A549 (cell line): Measurements from ENCODE around the gene AKTIP.

Experiments
- BCL3 ChIP-seq: fragments of >200 bp; sonication (Bioruptor Twin); formaldehyde crosslinking; IDR thresholded peaks from 3 replicates; pipeline ENCODE4 v1.6.1; 2016
- EHF ChIP-seq: fragments of 250-450 bp; sonication (Bioruptor Pico); IDR thresholded peaks from 2 replicates; pipeline ENCODE4 v1.5.0; 2020; ENCODE audit warnings: mild to moderate bottlenecking
- ELK1 ChIP-seq: fragments of 150-350 bp; IDR thresholded peaks from 2 replicates; pipeline ENCODE4 v1.6.1; 2014; ENCODE audit warnings: low read depth, mild to moderate bottlenecking, low read length
- EP300 ChIP-seq, 2 experiments: fragments of >200 bp; sonication (Bioruptor Twin); formaldehyde crosslinking; IDR thresholded peaks; 2 replicates in 1 of 2; 3 replicates in 1 of 2; pipeline ENCODE4 v1.6.1; 2016 to 2017
- GATA3 ChIP-seq: IDR thresholded peaks from 2 replicates; pipeline ENCODE4 v1.6.1; 2012; ENCODE audit warnings: borderline replicate concordance
- JUN ChIP-seq, 2 experiments: fragments of >200 bp; sonication (Bioruptor Twin); formaldehyde crosslinking; IDR thresholded peaks; 2 replicates in 1 of 2; 3 replicates in 1 of 2; pipeline ENCODE4 v1.6.1; 2016 to 2017
- POLR2A ChIP-seq: IDR thresholded peaks from 2 replicates; pipeline ENCODE4 v1.6.1; 2012; ENCODE audit warnings: mild to moderate bottlenecking, low read length
- RAD21 ChIP-seq, 2 experiments: fragments of >200 bp in 1 of 2; sonication (Bioruptor Twin) in 1 of 2; formaldehyde crosslinking in 1 of 2; IDR thresholded peaks in 1 of 2; conservative IDR thresholded peaks in 1 of 2; 2 replicates in 1 of 2; 3 replicates in 1 of 2; pipeline ENCODE4 v1.6.1; 2012 to 2018; ENCODE audit warnings: inconsistent platforms in 1 of 2
- RFX5 ChIP-seq: fragments of 450-650 bp; IDR thresholded peaks from 2 replicates; pipeline ENCODE4 v1.7.1; 2014; ENCODE audit warnings: antibody characterized with exemption, mild to moderate bottlenecking, moderate library complexity
- SMC3 ChIP-seq: fragments of >200 bp; sonication (Bioruptor Twin); formaldehyde crosslinking; IDR thresholded peaks from 3 replicates; pipeline ENCODE4 v1.6.1; 2018; ENCODE audit warnings: inconsistent platforms
- TF ChIP-seq, protein P1 (sequence below): fragments of >200 bp; sonication (Bioruptor Twin); formaldehyde crosslinking; IDR thresholded peaks from 3 replicates; pipeline ENCODE4 v1.5.1; 2016
- TF ChIP-seq, protein P2 (sequence below): fragments of 450-650 bp; IDR thresholded peaks from 2 replicates; pipeline ENCODE4 v1.6.1; 2014; ENCODE audit warnings: antibody characterized with exemption
- TF ChIP-seq, protein P3 (sequence below): IDR thresholded peaks from 2 replicates; pipeline ENCODE4 v1.6.1; 2012
- TF ChIP-seq, protein P4 (sequence below): fragments of 200-600 bp; sonication (generic); IDR thresholded peaks from 2 replicates; pipeline ENCODE4 v1.6.1; 2016; ENCODE audit warnings: antibody characterized with exemption, mild to moderate bottlenecking, moderate library complexity

DNA sequence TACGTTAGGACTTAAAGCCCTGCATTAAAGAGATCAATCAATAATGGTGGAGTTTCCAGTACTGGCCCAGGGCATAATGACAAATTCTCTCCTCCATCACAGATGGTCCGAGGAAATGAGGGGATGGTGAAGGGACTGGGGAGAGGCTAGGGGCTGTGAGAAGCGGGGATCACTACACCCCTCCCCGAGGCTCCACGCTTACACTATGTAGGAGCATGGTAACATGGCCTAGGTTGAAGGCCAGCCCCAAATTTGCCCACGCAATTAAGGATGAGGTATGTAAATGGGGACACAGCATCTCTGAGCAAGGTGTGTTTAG is 8.0 kb upstream of the AKTIP start:
- TF ChIP-seq POLR2A, result no peak
- TF ChIP-seq GATA3, result no peak
- TF ChIP-seq ELK1, result no peak
- no peak for TF ChIP-seq EP300 (IDR thresholded peaks at IDR 0.05)
- TF ChIP-seq, protein P1, sequence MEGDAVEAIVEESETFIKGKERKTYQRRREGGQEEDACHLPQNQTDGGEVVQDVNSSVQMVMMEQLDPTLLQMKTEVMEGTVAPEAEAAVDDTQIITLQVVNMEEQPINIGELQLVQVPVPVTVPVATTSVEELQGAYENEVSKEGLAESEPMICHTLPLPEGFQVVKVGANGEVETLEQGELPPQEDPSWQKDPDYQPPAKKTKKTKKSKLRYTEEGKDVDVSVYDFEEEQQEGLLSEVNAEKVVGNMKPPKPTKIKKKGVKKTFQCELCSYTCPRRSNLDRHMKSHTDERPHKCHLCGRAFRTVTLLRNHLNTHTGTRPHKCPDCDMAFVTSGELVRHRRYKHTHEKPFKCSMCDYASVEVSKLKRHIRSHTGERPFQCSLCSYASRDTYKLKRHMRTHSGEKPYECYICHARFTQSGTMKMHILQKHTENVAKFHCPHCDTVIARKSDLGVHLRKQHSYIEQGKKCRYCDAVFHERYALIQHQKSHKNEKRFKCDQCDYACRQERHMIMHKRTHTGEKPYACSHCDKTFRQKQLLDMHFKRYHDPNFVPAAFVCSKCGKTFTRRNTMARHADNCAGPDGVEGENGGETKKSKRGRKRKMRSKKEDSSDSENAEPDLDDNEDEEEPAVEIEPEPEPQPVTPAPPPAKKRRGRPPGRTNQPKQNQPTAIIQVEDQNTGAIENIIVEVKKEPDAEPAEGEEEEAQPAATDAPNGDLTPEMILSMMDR, result no peak
- no peak for TF ChIP-seq RAD21 (conservative IDR thresholded peaks at IDR 0.05 in 1 of 2, IDR thresholded peaks at IDR 0.05 in 1 of 2)
- TF ChIP-seq, protein P2, sequence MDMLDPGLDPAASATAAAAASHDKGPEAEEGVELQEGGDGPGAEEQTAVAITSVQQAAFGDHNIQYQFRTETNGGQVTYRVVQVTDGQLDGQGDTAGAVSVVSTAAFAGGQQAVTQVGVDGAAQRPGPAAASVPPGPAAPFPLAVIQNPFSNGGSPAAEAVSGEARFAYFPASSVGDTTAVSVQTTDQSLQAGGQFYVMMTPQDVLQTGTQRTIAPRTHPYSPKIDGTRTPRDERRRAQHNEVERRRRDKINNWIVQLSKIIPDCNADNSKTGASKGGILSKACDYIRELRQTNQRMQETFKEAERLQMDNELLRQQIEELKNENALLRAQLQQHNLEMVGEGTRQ, result no peak
- TF ChIP-seq RFX5, result no peak
- TF ChIP-seq JUN (IDR thresholded peaks at IDR 0.05), result no peak
- TF ChIP-seq, protein P3, sequence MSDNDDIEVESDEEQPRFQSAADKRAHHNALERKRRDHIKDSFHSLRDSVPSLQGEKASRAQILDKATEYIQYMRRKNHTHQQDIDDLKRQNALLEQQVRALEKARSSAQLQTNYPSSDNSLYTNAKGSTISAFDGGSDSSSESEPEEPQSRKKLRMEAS, result no peak
- TF ChIP-seq, protein P4, sequence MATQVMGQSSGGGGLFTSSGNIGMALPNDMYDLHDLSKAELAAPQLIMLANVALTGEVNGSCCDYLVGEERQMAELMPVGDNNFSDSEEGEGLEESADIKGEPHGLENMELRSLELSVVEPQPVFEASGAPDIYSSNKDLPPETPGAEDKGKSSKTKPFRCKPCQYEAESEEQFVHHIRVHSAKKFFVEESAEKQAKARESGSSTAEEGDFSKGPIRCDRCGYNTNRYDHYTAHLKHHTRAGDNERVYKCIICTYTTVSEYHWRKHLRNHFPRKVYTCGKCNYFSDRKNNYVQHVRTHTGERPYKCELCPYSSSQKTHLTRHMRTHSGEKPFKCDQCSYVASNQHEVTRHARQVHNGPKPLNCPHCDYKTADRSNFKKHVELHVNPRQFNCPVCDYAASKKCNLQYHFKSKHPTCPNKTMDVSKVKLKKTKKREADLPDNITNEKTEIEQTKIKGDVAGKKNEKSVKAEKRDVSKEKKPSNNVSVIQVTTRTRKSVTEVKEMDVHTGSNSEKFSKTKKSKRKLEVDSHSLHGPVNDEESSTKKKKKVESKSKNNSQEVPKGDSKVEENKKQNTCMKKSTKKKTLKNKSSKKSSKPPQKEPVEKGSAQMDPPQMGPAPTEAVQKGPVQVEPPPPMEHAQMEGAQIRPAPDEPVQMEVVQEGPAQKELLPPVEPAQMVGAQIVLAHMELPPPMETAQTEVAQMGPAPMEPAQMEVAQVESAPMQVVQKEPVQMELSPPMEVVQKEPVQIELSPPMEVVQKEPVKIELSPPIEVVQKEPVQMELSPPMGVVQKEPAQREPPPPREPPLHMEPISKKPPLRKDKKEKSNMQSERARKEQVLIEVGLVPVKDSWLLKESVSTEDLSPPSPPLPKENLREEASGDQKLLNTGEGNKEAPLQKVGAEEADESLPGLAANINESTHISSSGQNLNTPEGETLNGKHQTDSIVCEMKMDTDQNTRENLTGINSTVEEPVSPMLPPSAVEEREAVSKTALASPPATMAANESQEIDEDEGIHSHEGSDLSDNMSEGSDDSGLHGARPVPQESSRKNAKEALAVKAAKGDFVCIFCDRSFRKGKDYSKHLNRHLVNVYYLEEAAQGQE, result no peak
- TF ChIP-seq EHF (CRISPR knock-in tag), result no peak
- TF ChIP-seq SMC3, result no peak
- TF ChIP-seq BCL3, result no peak
